GM23338 (cell line): ENCODE data around the gene WIPF1. TPM values are rescaled to one million over a fixed set of nuclear protein-coding genes. Genes with fewer than 3 reads are reported as not detected.

ENCODE experiments used
- ATAC-seq: fragments of 200-7000 bp; cut with Tn5 transposase; 3 replicates; pipeline ENCODE4 v1.9.1; 2020
- DNase-seq: peaks from one replicate; pipeline ENCODE4 v3.0.0-alpha.2; 2015; ENCODE audit warnings: low spot score
- H2AFZ ChIP-seq: fragments of 200-600 bp; sonication (generic); 2 replicates; pipeline ENCODE4 v1.8.0; 2016; ENCODE audit warnings: antibody characterized with exemption, mild to moderate bottlenecking, moderate library complexity
- H3F3A ChIP-seq: fragments of 200-600 bp; sonication (generic); replicated peaks from 2 replicates; pipeline ENCODE4 v1.8.0; 2017; ENCODE audit warnings: antibody characterized with exemption, mixed run types, low read depth
- H3K27ac ChIP-seq: fragments of 200-600 bp; sonication (generic); 2 replicates; pipeline ENCODE4 v1.6.1; 2016; ENCODE audit warnings: low read depth
- H3K27me3 ChIP-seq: fragments of 200-600 bp; sonication (generic); 2 replicates; pipeline ENCODE4 v1.8.0; 2016; ENCODE audit warnings: mild to moderate bottlenecking, mixed run types, moderate library complexity; ENCODE audit not compliant: insufficient read depth
- H3K36me3 ChIP-seq: fragments of 200-600 bp; sonication (generic); 2 replicates; pipeline ENCODE4 v1.8.0; 2016; ENCODE audit warnings: mild to moderate bottlenecking; ENCODE audit not compliant: insufficient read depth
- H3K4me1 ChIP-seq: fragments of 200-600 bp; sonication (generic); 2 replicates; pipeline ENCODE4 v1.8.0; 2016; ENCODE audit warnings: mild to moderate bottlenecking, moderate library complexity; ENCODE audit not compliant: insufficient read depth
- H3K4me2 ChIP-seq: fragments of 200-600 bp; sonication (generic); 2 replicates; pipeline ENCODE4 v1.7.1; 2017; ENCODE audit warnings: mixed run types
- H3K4me3 ChIP-seq: fragments of 200-600 bp; sonication (generic); 2 replicates; pipeline ENCODE4 v1.6.1; 2016; ENCODE audit warnings: mixed run types
- H3K79me2 ChIP-seq: fragments of 200-600 bp; sonication (generic); replicated peaks from 2 replicates; pipeline ENCODE4 v1.8.0; 2017; ENCODE audit warnings: mild to moderate bottlenecking; ENCODE audit not compliant: insufficient read depth
- H3K9me2 ChIP-seq: fragments of 200-600 bp; sonication (generic); 2 replicates; pipeline ENCODE4 v1.8.0; 2017; ENCODE audit not compliant: insufficient read depth
- H4K20me1 ChIP-seq: fragments of 200-600 bp; sonication (generic); replicated peaks from 2 replicates; pipeline ENCODE4 v1.8.0; 2017; ENCODE audit warnings: mild to moderate bottlenecking; ENCODE audit not compliant: insufficient read depth
- H3K27ac Mint-ChIP-seq: 2 replicates; pipeline ENCODE4 v1.8.0; 2020; ENCODE audit warnings: inconsistent platforms, mild to moderate bottlenecking, moderate library complexity, mixed read lengths
- H3K27me3 Mint-ChIP-seq: 3 replicates; pipeline ENCODE4 v1.8.0; 2022; ENCODE audit warnings: low read depth, mild to moderate bottlenecking, moderate library complexity, mixed read lengths, inconsistent platforms; ENCODE audit not compliant: insufficient read depth, poor library complexity
- H3K36me3 Mint-ChIP-seq: 3 replicates; pipeline ENCODE4 v1.8.0; 2021; ENCODE audit warnings: low read depth, mild to moderate bottlenecking, inconsistent platforms, moderate library complexity, mixed read lengths
- H3K4me1 Mint-ChIP-seq: 3 replicates; pipeline ENCODE4 v1.8.0; 2020; ENCODE audit warnings: mild to moderate bottlenecking, inconsistent platforms, mixed read lengths
- H3K4me3 Mint-ChIP-seq: 3 replicates; pipeline ENCODE4 v1.8.0; 2021; ENCODE audit warnings: moderate library complexity, mild to moderate bottlenecking, inconsistent platforms, mixed read lengths
- H3K9me3 Mint-ChIP-seq: 3 replicates; pipeline ENCODE4 v1.8.0; 2020; ENCODE audit warnings: moderate library complexity, mild to moderate bottlenecking, inconsistent platforms, mixed read lengths
- CREB1 ChIP-seq: fragments of 250-450 bp; sonication (Bioruptor Pico); IDR thresholded peaks from 2 replicates; pipeline ENCODE4 v1.5.0; 2020; ENCODE audit warnings: low read depth, mild to moderate bottlenecking, moderate library complexity
- ETS1 ChIP-seq: IDR thresholded peaks from 2 replicates; pipeline ENCODE4 v1.6.1; 2016; ENCODE audit warnings: antibody characterized with exemption
- EZH2 ChIP-seq: fragments of 200-600 bp; sonication (generic); IDR thresholded peaks from one replicate; pipeline ENCODE4 v1.8.0; 2017; ENCODE audit warnings: antibody characterized with exemption, mild to moderate bottlenecking, low read depth; ENCODE audit not compliant: unreplicated experiment
- NANOG ChIP-seq: IDR thresholded peaks from 2 replicates; pipeline ENCODE4 v1.6.1; 2016; ENCODE audit warnings: antibody characterized with exemption, borderline replicate concordance
- POLR2AphosphoS5 ChIP-seq: IDR thresholded peaks from 2 replicates; pipeline ENCODE4 v1.6.1; 2016; ENCODE audit warnings: antibody characterized with exemption, low read depth
- STAT1 ChIP-seq: IDR thresholded peaks from one replicate; pipeline ENCODE4 v1.6.1; 2016; ENCODE audit warnings: antibody characterized with exemption; ENCODE audit not compliant: unreplicated experiment
- ZNF462 ChIP-seq: fragments of 250-450 bp; sonication (Bioruptor Pico); IDR thresholded peaks from 2 replicates; pipeline ENCODE4 v1.5.0; 2020; ENCODE audit warnings: mild to moderate bottlenecking, moderate library complexity
- polyA plus RNA-seq: library from polyadenylated mRNA; unstranded; fragments of >200 nt; fragmentation: Nextera tagmentation; extraction: Ambion mirVana; gene quantifications from 2 replicates; pipeline ENCODE4 v1.2.1, GENCODE V29; 2016
- total RNA-seq: library from RNA; depleted of rRNA; stranded (reverse); fragments of >200 nt; shearing (Covaris generic); gene quantifications from 2 replicates; pipeline ENCODE4 v1.2.3, GENCODE V29; 2014
- TF ChIP-seq, protein P1 (sequence below): IDR thresholded peaks from one replicate; pipeline ENCODE4 v1.6.1; 2018; ENCODE audit warnings: antibody characterized with exemption; ENCODE audit not compliant: unreplicated experiment
- TF ChIP-seq, protein P2 (sequence below), 2 experiments: fragments of 200-600 bp in 1 of 2; sonication (generic) in 1 of 2; conservative IDR thresholded peaks; 2 replicates each; pipeline versions ENCODE4 v1.5.1 to v1.6.1; 2016 to 2017; ENCODE audit warnings: antibody characterized with exemption in 2 of 2, low read depth in 2 of 2, mild to moderate bottlenecking in 2 of 2, moderate library complexity in 1 of 2

Gene WIPF1
- total and polyA plus RNA-seq, 2 experiments from 2014 or later, result 3.0 to 6.0 TPM

DNA sequence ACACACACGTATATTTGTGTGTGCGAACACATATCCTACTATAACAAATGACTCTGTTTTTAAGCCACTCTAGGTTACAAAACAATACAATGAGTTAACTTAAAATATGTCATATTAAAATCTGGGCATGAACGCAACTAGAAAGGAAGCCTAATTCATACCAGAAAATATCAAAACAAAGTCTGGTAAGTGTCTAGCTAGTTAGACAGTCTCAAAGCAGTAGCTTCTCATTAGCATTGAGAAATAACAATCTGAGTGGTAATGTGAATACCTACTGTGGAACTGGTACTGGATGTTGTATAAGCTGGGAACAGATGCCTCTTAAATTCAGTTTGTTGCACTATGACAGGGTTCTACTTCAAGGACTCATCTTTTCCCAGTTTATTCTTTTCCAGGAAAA is 32.5 kb upstream of the WIPF1 start (continued):
- TF ChIP-seq, protein P1, sequence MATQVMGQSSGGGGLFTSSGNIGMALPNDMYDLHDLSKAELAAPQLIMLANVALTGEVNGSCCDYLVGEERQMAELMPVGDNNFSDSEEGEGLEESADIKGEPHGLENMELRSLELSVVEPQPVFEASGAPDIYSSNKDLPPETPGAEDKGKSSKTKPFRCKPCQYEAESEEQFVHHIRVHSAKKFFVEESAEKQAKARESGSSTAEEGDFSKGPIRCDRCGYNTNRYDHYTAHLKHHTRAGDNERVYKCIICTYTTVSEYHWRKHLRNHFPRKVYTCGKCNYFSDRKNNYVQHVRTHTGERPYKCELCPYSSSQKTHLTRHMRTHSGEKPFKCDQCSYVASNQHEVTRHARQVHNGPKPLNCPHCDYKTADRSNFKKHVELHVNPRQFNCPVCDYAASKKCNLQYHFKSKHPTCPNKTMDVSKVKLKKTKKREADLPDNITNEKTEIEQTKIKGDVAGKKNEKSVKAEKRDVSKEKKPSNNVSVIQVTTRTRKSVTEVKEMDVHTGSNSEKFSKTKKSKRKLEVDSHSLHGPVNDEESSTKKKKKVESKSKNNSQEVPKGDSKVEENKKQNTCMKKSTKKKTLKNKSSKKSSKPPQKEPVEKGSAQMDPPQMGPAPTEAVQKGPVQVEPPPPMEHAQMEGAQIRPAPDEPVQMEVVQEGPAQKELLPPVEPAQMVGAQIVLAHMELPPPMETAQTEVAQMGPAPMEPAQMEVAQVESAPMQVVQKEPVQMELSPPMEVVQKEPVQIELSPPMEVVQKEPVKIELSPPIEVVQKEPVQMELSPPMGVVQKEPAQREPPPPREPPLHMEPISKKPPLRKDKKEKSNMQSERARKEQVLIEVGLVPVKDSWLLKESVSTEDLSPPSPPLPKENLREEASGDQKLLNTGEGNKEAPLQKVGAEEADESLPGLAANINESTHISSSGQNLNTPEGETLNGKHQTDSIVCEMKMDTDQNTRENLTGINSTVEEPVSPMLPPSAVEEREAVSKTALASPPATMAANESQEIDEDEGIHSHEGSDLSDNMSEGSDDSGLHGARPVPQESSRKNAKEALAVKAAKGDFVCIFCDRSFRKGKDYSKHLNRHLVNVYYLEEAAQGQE, result no peak
- TF ChIP-seq STAT1 (no peak), EZH2 (no peak)

DNA sequence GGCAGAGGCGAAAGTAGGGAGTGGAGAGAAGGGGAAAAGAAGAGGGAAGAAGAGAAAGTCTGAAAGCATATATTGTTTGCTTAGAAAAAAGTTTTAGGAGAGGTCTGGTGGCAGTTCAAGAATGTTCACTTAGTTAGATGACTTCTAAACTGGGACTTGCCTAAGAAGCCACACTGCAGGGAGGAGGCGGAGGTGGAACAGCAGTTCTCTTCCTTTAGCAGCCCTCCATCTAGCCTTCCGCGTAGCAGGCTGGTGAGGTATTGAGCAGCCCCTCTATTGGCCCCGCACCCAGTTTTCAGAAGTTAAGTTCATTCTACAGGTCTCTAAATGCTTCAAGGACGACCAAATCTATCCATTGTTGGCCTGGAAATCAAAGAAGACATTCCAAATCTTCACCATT is 31.9 kb upstream of the WIPF1 start:
- H3K27ac Mint-ChIP-seq, result no peak overlapping the region
- H2AFZ ChIP-seq, result no peak overlapping the region
- ATAC-seq (no peak), DNase-seq (no peak)
- no peaks in the 10 kb centered on the region for H4K20me1 ChIP-seq
- no peak overlapping the region for H3K4me2 ChIP-seq
- peaks cover 3% of the 10 kb centered on the region for H3K27me3 Mint-ChIP-seq
- no peak overlapping the region for H3K27ac ChIP-seq
- H3K4me1 ChIP-seq, result no peaks in the 10 kb centered on the region
- no peaks in the 10 kb centered on the region for H3K27me3 ChIP-seq
- peaks cover 9% of the 10 kb centered on the region for H3K4me1 Mint-ChIP-seq
- H3K9me2 ChIP-seq, result no peaks in the 10 kb centered on the region
- H3K79me2 ChIP-seq, result no peaks in the 10 kb centered on the region
- H3F3A ChIP-seq, result no peaks in the 10 kb centered on the region
- no peak overlapping the region for H3K4me3 ChIP-seq
- no peaks in the 10 kb centered on the region for H3K9me3 Mint-ChIP-seq
- no peaks in the 10 kb centered on the region for H3K36me3 ChIP-seq
- no peaks in the 10 kb centered on the region for H3K36me3 Mint-ChIP-seq
- H3K4me3 Mint-ChIP-seq, result no peak overlapping the region
- TF ChIP-seq NANOG (no peak), CREB1 (CRISPR knock-in tag) (no peak), POLR2AphosphoS5 (no peak), ETS1 (no peak), ZNF462 (CRISPR knock-in tag) (no peak)
- TF ChIP-seq, protein P2, sequence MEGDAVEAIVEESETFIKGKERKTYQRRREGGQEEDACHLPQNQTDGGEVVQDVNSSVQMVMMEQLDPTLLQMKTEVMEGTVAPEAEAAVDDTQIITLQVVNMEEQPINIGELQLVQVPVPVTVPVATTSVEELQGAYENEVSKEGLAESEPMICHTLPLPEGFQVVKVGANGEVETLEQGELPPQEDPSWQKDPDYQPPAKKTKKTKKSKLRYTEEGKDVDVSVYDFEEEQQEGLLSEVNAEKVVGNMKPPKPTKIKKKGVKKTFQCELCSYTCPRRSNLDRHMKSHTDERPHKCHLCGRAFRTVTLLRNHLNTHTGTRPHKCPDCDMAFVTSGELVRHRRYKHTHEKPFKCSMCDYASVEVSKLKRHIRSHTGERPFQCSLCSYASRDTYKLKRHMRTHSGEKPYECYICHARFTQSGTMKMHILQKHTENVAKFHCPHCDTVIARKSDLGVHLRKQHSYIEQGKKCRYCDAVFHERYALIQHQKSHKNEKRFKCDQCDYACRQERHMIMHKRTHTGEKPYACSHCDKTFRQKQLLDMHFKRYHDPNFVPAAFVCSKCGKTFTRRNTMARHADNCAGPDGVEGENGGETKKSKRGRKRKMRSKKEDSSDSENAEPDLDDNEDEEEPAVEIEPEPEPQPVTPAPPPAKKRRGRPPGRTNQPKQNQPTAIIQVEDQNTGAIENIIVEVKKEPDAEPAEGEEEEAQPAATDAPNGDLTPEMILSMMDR (conservative IDR thresholded peaks at IDR 0.05; ENCODE audit: low read depth in 2 of 2), result no peak
- TF ChIP-seq, protein P1, result no peak
